Measurements from ENCODE around the gene CARD18.
A peak's percentile ranks its signal among the peaks of the same experiment; 100 is the strongest.

CARD18 gene

GRCh38 chr11:105155679-105156078 is 16.1 kb upstream of the CARD18 start:
- TF ChIP-seq JUND (IDR thresholded peaks at IDR 0.05; ENCODE audit: low read depth): no peak
- in situ Hi-C loops (cut with HindIII; ENCODE audit: low pct_unique_long_range_greater_than_20kb, low sequenced_read_pairs): no loop called here
- no peak for DNase-seq (ENCODE audit: low read depth in 1 of 2, low spot score in 1 of 2)

GRCh38 chr11:105153392-105153791 is 13.8 kb upstream of the CARD18 start:
- DNase-seq (ENCODE audit: low read depth in 1 of 2, low spot score in 1 of 2): no peak
- TF ChIP-seq JUND (IDR thresholded peaks at IDR 0.05; ENCODE audit: low read depth): no peak
- in situ Hi-C loops (cut with HindIII; ENCODE audit: low pct_unique_long_range_greater_than_20kb, low sequenced_read_pairs): no loop called here

- DNase-seq (ENCODE audit: low read depth in 1 of 2, low spot score in 1 of 2): no peak
- in situ Hi-C loops (cut with HindIII; ENCODE audit: low pct_unique_long_range_greater_than_20kb, low sequenced_read_pairs): no loop called here
- TF ChIP-seq JUND (IDR thresholded peaks at IDR 0.05; ENCODE audit: low read depth): no peak
Observed at GRCh38 chr11:105152560-105152959, 13.0 kb upstream of the CARD18 start.

GRCh38 chr11:105152021-105152512 is 12.5 kb upstream of the CARD18 start:
- no peak for DNase-seq (ENCODE audit: low read depth in 1 of 2, low spot score in 1 of 2)
- in situ Hi-C loops (cut with HindIII; ENCODE audit: low pct_unique_long_range_greater_than_20kb, low sequenced_read_pairs): no loop called here
- no peak for TF ChIP-seq JUND (IDR thresholded peaks at IDR 0.05; ENCODE audit: low read depth)

- in situ Hi-C loops (cut with HindIII; ENCODE audit: low pct_unique_long_range_greater_than_20kb, low sequenced_read_pairs): no loop called here
- TF ChIP-seq JUND (IDR thresholded peaks at IDR 0.05; ENCODE audit: low read depth): no peak
- DNase-seq (ENCODE audit: low read depth in 1 of 2, low spot score in 1 of 2): no peak
Observed at GRCh38 chr11:105149477-105149876, 9.9 kb upstream of the CARD18 start.

GRCh38 chr11:105148241-105148640 is 8.7 kb upstream of the CARD18 start:
- TF ChIP-seq JUND (IDR thresholded peaks at IDR 0.05; ENCODE audit: low read depth): no peak
- no peak for DNase-seq (ENCODE audit: low read depth in 1 of 2, low spot score in 1 of 2)
- in situ Hi-C loops (cut with HindIII; ENCODE audit: low pct_unique_long_range_greater_than_20kb, low sequenced_read_pairs): no loop called here

- DNase-seq (ENCODE audit: low read depth in 1 of 2, low spot score in 1 of 2): peak in 1 of 2 experiments; percentile 16
- no peak for TF ChIP-seq JUND (IDR thresholded peaks at IDR 0.05; ENCODE audit: low read depth)
- in situ Hi-C loops (cut with HindIII; ENCODE audit: low pct_unique_long_range_greater_than_20kb, low sequenced_read_pairs): no loop called here
Observed at GRCh38 chr11:105144887-105145286, 5.3 kb upstream of the CARD18 start.

- DNase-seq (ENCODE audit: low read depth in 1 of 2, low spot score in 1 of 2): no peak
- in situ Hi-C loops (cut with HindIII; ENCODE audit: low pct_unique_long_range_greater_than_20kb, low sequenced_read_pairs): no loop called here
- no peak for TF ChIP-seq JUND (IDR thresholded peaks at IDR 0.05; ENCODE audit: low read depth)
Observed at GRCh38 chr11:105142167-105142566, 2.6 kb upstream of the CARD18 start.

- TF ChIP-seq JUND (IDR thresholded peaks at IDR 0.05; ENCODE audit: low read depth): no peak
- in situ Hi-C loops (cut with HindIII; ENCODE audit: low pct_unique_long_range_greater_than_20kb, low sequenced_read_pairs): no loop called here
- DNase-seq (ENCODE audit: low read depth in 1 of 2, low spot score in 1 of 2): no peak
Observed at GRCh38 chr11:105137286-105137685, 2.3 kb downstream of the CARD18 start.

GRCh38 chr11:105135883-105136282 is 3.7 kb downstream of the CARD18 start:
- in situ Hi-C loops (cut with HindIII; ENCODE audit: low pct_unique_long_range_greater_than_20kb, low sequenced_read_pairs): no loop called here
- no peak for TF ChIP-seq JUND (IDR thresholded peaks at IDR 0.05; ENCODE audit: low read depth)
- no peak for DNase-seq (ENCODE audit: low read depth in 1 of 2, low spot score in 1 of 2)

- in situ Hi-C loops (cut with HindIII; ENCODE audit: low pct_unique_long_range_greater_than_20kb, low sequenced_read_pairs): no loop called here
- no peak for DNase-seq (ENCODE audit: low read depth in 1 of 2, low spot score in 1 of 2)
- no peak for TF ChIP-seq JUND (IDR thresholded peaks at IDR 0.05; ENCODE audit: low read depth)
Observed at GRCh38 chr11:105132716-105133511, 6.7 kb downstream of the CARD18 start.

- in situ Hi-C loops (cut with HindIII; ENCODE audit: low pct_unique_long_range_greater_than_20kb, low sequenced_read_pairs): no loop called here
- no peak for TF ChIP-seq JUND (IDR thresholded peaks at IDR 0.05; ENCODE audit: low read depth)
- DNase-seq (ENCODE audit: low read depth in 1 of 2, low spot score in 1 of 2): no peak
Observed at GRCh38 chr11:105130189-105130813, 9.3 kb downstream of the CARD18 start.

GRCh38 chr11:105124756-105125155 is 14.8 kb downstream of the CARD18 start:
- in situ Hi-C loops (cut with HindIII; ENCODE audit: low pct_unique_long_range_greater_than_20kb, low sequenced_read_pairs): no loop called here
- no peak for TF ChIP-seq JUND (IDR thresholded peaks at IDR 0.05; ENCODE audit: low read depth)
- no peak for DNase-seq (ENCODE audit: low read depth in 1 of 2, low spot score in 1 of 2)
